Measurements from ENCODE around the gene MICAL2. TPM values are rescaled to one million over a fixed set of nuclear protein-coding genes. Genes with fewer than 3 reads are reported as not detected.
A peak's percentile ranks its signal among the peaks of the same experiment; 100 is the strongest.

Gene MICAL2
- total RNA-seq, 1 experiment from 2014 or later: 59.8 TPM

GRCh38 chr11:12133547-12134235 lies 23.3 kb downstream of the MICAL2 start:
- Histone ChIP-seq H3K36me3 (peaks cover 2% of the 10 kb centered on the region; the same call in 1 of the 2 replicates), H3K27ac (no peak overlapping the region)

DNA sequence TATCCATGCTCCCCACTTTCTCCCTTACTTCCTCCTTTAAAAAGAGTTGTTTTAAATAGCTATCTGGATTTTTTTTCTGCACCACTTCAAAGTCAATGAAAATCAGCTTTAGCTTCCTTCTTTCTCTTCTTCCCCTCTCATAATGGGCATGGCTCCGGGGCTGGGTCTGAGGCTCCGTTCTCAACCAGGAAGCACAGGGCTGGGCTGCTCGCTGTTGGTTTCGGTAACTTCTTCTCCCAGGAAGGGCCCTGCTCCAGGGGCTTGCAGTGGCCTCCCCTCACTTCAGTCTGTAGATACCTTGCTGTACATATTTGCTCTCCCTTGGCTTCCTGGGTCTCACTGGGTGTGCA lies 23.8 kb downstream of the MICAL2 start:
- Histone ChIP-seq H3K27ac (no peak overlapping the region), H3K36me3 (peaks cover 3% of the 10 kb centered on the region; the same call in 1 of the 2 replicates)

More at GRCh38 chr11:12133547-12134235, 23.3 kb downstream of the MICAL2 start:
- Histone ChIP-seq H3K27me3 (replicated peaks) (no peaks in the 10 kb centered on the region), H3K4me1 (replicated peaks) (peaks cover 18% of the 10 kb centered on the region), H3K4me3 (no peak overlapping the region), H3K9me3 (replicated peaks) (no peaks in the 10 kb centered on the region)
- DNase-seq (ENCODE audit: low read depth in 1 of 2, low spot score in 2 of 2): no peak

GRCh38 chr11:12135185-12135584 lies 24.8 kb downstream of the MICAL2 start:
- no peak overlapping the region for H3K27ac ChIP-seq
- no peak for DNase-seq (ENCODE audit: low read depth in 1 of 2, low spot score in 2 of 2)
- H3K9me3 ChIP-seq (replicated peaks): no peaks in the 10 kb centered on the region
- no peak overlapping the region for H3K4me3 ChIP-seq
- peaks cover 3% of the 10 kb centered on the region; the same call in 1 of the 2 replicates for H3K36me3 ChIP-seq
- H3K4me1 ChIP-seq (replicated peaks): peaks cover 33% of the 10 kb centered on the region
- H3K27me3 ChIP-seq (replicated peaks): no peaks in the 10 kb centered on the region

More for the DNA sequence above, 23.8 kb downstream of the MICAL2 start:
- H3K9me3 ChIP-seq (replicated peaks): no peaks in the 10 kb centered on the region
- H3K4me3 ChIP-seq: no peak overlapping the region
- DNase-seq (ENCODE audit: low read depth in 1 of 2, low spot score in 2 of 2): no peak
- peaks cover 23% of the 10 kb centered on the region for H3K4me1 ChIP-seq (replicated peaks)
- no peaks in the 10 kb centered on the region for H3K27me3 ChIP-seq (replicated peaks)

DNA sequence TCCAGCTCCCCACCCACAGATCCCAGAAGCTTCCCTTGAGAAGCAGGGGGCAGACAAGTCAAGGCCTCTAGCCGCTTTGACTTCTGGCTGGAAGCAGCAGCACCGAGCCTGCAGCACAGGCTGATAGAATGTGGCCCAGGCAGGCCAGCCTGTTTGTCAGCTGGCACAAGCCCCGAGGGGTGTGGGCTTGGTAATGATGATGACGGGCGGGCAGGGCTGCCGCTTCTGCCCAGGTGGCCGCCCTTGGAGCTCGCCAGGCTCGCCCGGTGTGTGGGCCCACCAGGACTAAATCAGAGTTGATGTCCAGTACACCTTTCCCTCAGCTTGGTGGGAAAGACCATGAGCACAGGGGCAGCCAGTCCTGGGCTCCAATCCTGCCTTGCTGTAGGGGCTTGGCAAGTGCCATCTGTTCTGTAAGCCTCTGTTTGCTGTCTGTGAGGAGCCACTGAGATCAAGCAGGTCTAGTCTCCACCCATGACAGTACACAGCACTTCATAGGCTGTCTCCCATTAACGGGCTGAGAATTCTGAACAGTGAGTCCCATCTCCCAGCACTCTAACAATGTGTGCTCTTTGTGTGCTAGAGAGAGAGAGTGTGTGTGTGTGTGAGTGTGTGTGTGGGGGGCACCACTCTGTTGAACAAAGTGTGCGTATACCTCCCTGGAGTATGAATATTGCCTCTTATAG lies 26.8 kb downstream of the MICAL2 start:
- no peaks in the 10 kb centered on the region for H3K27me3 ChIP-seq (replicated peaks)
- peak overlapping the region; percentile 73 for H3K27ac ChIP-seq
- no peak overlapping the region for H3K4me3 ChIP-seq
- H3K9me3 ChIP-seq (replicated peaks): no peaks in the 10 kb centered on the region
- peaks cover 33% of the 10 kb centered on the region for H3K4me1 ChIP-seq (replicated peaks)
- H3K36me3 ChIP-seq: peaks cover 9% of the 10 kb centered on the region; the same call in 1 of the 2 replicates
- DNase-seq (ENCODE audit: low read depth in 1 of 2, low spot score in 2 of 2): no peak

DNA sequence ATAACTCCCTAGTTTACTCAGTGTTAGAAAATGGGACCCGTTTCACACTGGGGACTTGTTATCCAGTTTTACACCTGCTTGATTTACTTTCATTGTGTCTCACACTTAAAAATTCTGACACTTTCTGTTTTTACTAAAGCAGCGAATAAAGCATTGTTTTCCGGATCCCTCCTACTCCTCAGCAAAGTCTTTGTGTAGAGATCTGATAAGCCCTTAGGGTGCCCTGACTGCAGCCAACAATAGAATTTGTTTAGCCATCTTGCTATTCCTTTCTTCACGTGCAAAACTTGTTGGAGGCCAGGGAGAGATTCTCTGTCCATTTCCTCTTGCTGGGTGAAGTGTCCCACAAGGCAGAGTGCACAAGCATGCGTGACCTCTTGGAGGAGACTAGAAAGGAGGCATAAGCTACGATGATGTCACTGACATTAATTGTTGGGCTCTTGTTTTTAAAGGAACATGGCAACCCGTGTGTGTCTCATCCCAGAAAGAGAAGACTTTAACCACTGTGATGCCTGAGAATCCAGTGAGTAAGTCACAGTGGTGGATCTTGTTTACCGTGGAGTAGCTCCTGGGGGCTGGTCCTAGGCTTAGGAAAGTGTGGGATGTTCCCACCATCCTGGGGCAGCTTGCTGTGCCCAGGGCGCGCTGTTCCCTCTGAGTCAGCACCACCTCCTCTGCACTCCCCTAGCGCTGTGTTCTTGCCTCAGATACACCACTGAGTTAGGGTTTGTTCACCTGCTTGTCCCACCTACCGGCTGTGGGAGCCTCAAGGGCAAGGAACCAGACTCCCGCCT lies 27.7 kb downstream of the MICAL2 start:
- Histone ChIP-seq H3K4me1 (replicated peaks) (peaks cover 33% of the 10 kb centered on the region), H3K27me3 (replicated peaks) (no peaks in the 10 kb centered on the region), H3K9me3 (replicated peaks) (no peaks in the 10 kb centered on the region), H3K27ac (peak overlapping the region; percentile 73), H3K4me3 (no peak overlapping the region), H3K36me3 (peaks cover 9% of the 10 kb centered on the region; the same call in 1 of the 2 replicates)
- peak; percentile 79 to 84 for DNase-seq (ENCODE audit: low read depth in 1 of 2, low spot score in 2 of 2)

GRCh38 chr11:12139144-12139881 lies 28.9 kb downstream of the MICAL2 start:
- Histone ChIP-seq H3K4me1 (replicated peaks) (peaks cover 33% of the 10 kb centered on the region), H3K4me3 (no peak overlapping the region), H3K27me3 (replicated peaks) (no peaks in the 10 kb centered on the region), H3K27ac (peak overlapping the region; percentile 73), H3K9me3 (replicated peaks) (no peaks in the 10 kb centered on the region), H3K36me3 (peaks cover 13% of the 10 kb centered on the region)
- peak; percentile 68 for DNase-seq (ENCODE audit: low read depth in 1 of 2, low spot score in 2 of 2)

DNA sequence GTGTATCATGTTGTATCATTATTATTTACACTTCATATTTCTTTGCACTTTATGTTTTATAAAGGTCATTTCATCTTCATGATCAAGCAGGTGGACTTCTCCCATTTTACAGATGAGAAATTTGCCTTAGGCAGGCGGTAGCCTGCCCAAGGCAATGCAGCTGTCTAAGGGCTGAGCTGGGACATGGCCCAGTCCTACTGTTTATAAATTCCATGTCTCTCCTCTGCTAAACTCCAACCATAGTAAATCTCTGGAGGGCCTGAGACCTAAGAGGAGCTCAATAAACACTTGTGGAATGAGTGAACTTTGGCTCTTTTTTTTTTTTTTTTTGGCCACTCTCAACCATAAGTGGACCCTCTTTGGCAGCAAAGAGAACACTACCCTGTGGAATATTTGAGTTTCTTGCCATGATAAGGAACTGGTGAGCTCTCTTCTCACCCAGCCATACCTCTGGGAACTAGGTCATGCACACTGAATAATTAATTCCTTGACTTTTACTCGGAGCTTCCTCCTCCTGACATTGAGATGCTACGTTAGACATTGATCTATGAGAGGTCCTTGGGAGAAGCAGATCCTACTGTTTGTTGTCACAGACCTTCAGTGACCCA lies 29.9 kb downstream of the MICAL2 start:
- H3K4me3 ChIP-seq: no peak overlapping the region
- no peaks in the 10 kb centered on the region for H3K27me3 ChIP-seq (replicated peaks)
- peaks cover 36% of the 10 kb centered on the region for H3K4me1 ChIP-seq (replicated peaks)
- no peak for DNase-seq (ENCODE audit: low read depth in 1 of 2, low spot score in 2 of 2)
- no peaks in the 10 kb centered on the region for H3K9me3 ChIP-seq (replicated peaks)
- no peak overlapping the region for H3K27ac ChIP-seq
- peaks cover 21% of the 10 kb centered on the region for H3K36me3 ChIP-seq

- no peaks in the 10 kb centered on the region for H3K9me3 ChIP-seq (replicated peaks)
- no peak overlapping the region for H3K4me3 ChIP-seq
- H3K27me3 ChIP-seq (replicated peaks): no peaks in the 10 kb centered on the region
- no peak overlapping the region for H3K27ac ChIP-seq
- H3K36me3 ChIP-seq: peaks cover 21% of the 10 kb centered on the region
- no peak for DNase-seq (ENCODE audit: low read depth in 1 of 2, low spot score in 2 of 2)
- peaks cover 36% of the 10 kb centered on the region for H3K4me1 ChIP-seq (replicated peaks)
Observed at GRCh38 chr11:12141283-12141682, 30.9 kb downstream of the MICAL2 start.

GRCh38 chr11:12142176-12142575 lies 31.8 kb downstream of the MICAL2 start:
- H3K9me3 ChIP-seq (replicated peaks): no peaks in the 10 kb centered on the region
- DNase-seq (ENCODE audit: low read depth in 1 of 2, low spot score in 2 of 2): no peak
- peaks cover 21% of the 10 kb centered on the region for H3K36me3 ChIP-seq
- H3K4me3 ChIP-seq: no peak overlapping the region
- no peaks in the 10 kb centered on the region for H3K27me3 ChIP-seq (replicated peaks)
- peaks cover 33% of the 10 kb centered on the region for H3K4me1 ChIP-seq (replicated peaks)
- H3K27ac ChIP-seq: no peak overlapping the region

DNA sequence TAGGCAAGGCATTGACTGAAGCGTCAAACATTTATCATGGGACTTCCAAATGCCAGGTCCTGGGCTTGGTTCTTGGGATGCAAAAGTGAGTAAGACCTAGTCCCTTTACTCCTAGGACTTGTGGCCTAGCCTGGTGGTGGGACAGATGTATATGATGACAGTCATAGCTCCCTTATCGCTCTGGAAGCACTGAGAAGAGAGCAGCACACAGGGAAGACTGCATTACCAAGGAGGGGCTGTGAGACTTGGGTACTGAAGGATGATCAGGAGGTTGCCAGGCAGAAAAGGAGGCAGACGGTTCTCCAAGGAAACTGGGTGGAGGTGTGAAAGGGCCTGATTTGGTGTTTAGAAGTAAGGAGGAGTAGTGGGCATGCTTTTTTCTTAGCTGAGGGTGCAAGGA lies 32.5 kb downstream of the MICAL2 start:
- peaks cover 26% of the 10 kb centered on the region for H3K4me1 ChIP-seq (replicated peaks)
- no peaks in the 10 kb centered on the region for H3K9me3 ChIP-seq (replicated peaks)
- DNase-seq (ENCODE audit: low read depth in 1 of 2, low spot score in 2 of 2): no peak
- no peak overlapping the region for H3K4me3 ChIP-seq
- peaks cover 24% of the 10 kb centered on the region for H3K36me3 ChIP-seq
- no peak overlapping the region for H3K27ac ChIP-seq
- no peaks in the 10 kb centered on the region for H3K27me3 ChIP-seq (replicated peaks)

DNA sequence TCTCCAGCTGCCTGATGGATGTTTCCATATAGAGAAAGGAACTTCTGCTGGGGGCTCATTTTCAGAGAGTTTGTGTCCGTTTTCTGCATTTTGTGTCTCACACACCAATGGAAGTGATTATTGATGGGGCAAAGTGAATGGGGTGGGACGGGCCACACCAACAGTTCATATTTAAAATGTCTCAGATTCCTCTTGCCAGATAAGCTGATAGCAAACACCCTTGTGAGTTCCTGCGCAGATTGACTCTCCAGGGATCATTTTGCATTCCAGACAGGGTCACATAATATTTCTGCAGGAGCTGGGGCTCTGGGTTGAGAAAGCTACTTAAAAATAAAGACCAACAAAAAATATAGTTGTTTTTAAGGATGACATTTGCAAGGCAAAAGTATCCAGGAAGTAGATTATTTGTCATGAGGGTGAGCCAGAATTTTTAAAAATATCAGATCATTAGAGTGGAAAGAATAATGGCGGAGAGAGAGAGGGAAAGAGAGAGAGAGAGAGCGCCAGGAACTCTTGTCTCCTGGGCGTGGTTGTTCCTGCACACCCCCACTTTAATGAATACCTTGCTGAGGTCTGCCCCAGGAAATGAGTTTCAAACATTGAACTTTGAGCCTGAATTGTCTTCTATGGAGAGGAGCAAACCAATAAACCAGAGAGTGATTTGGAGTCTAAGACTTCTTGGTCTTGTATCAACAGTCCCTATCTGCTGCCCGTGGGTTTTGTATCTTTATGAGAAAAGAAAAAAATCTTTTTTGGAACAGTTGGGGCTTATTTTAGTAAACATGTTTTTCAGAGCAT lies 33.3 kb downstream of the MICAL2 start:
- Histone ChIP-seq H3K27me3 (replicated peaks) (no peaks in the 10 kb centered on the region), H3K9me3 (replicated peaks) (no peaks in the 10 kb centered on the region), H3K4me3 (no peak overlapping the region), H3K36me3 (peaks cover 22% of the 10 kb centered on the region), H3K4me1 (replicated peaks) (peaks cover 18% of the 10 kb centered on the region), H3K27ac (no peak overlapping the region)
- DNase-seq (ENCODE audit: low read depth in 1 of 2, low spot score in 2 of 2): no peak

DNA sequence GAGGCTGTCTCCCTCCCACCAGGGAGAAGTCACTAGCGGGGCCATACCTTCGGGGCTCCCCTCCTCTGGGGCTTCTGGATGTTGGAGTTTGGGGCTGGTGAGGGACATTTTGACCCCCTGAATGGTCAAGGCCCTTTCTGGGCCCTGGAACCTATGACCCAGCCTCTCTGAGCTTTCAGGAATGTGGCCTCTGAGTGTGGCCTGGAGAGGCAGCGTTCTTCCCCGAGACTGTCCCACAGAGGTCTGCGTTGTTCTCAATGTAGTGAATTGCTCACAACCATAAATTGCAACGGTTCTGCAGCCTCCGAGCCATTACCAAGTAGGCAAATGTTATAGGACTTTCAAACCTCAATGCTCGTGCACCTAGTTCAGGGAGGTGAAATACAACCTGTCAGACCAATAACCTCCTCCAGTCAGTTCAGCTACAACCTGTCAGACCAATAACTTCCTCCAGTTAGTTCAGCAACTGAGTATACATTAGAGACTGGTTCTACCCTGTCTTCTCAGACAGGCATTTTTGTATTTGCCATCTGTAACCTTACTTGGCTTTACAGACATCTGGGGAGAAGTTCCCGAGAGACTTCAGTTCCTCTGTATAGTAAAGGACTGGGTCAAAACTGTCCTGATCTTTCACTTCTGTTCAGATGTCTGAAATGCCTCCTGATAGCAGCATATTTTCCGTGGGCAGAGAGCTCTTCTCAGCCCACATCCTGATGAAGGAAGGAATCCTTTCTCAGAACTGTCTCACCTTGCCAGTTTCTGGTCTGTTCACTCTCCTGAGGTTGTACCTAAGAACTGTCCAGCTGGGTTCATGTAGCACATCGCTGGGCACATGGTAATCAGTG lies 34.2 kb downstream of the MICAL2 start:
- Histone ChIP-seq H3K4me1 (replicated peaks) (peaks cover 11% of the 10 kb centered on the region), H3K27me3 (replicated peaks) (no peaks in the 10 kb centered on the region), H3K4me3 (no peak overlapping the region), H3K9me3 (replicated peaks) (no peaks in the 10 kb centered on the region), H3K36me3 (peaks cover 20% of the 10 kb centered on the region), H3K27ac (no peak overlapping the region)
- no peak for DNase-seq (ENCODE audit: low read depth in 1 of 2, low spot score in 2 of 2)
